GM23338 (cell line): ENCODE results near the gene GJE1.

Source experiments
- CREB1 ChIP-seq: fragments of 250-450 bp; sonication (Bioruptor Pico); IDR thresholded peaks from 2 replicates; pipeline ENCODE4 v1.5.0; 2020; ENCODE audit warnings: low read depth, mild to moderate bottlenecking, moderate library complexity
- EZH2 ChIP-seq: fragments of 200-600 bp; sonication (generic); IDR thresholded peaks from one replicate; pipeline ENCODE4 v1.8.0; 2017; ENCODE audit warnings: antibody characterized with exemption, mild to moderate bottlenecking, low read depth; ENCODE audit not compliant: unreplicated experiment
- EZH2phosphoT487 ChIP-seq: fragments of 200-600 bp; sonication (generic); IDR thresholded peaks from one replicate; pipeline ENCODE4 v1.8.1; 2018; ENCODE audit warnings: antibody characterized with exemption; ENCODE audit not compliant: unreplicated experiment
- JUNB ChIP-seq: IDR thresholded peaks from one replicate; pipeline ENCODE4 v1.6.1; 2016; ENCODE audit warnings: antibody characterized with exemption; ENCODE audit not compliant: unreplicated experiment
- NANOG ChIP-seq: IDR thresholded peaks from 2 replicates; pipeline ENCODE4 v1.6.1; 2016; ENCODE audit warnings: antibody characterized with exemption, borderline replicate concordance
- POLR2AphosphoS5 ChIP-seq: IDR thresholded peaks from 2 replicates; pipeline ENCODE4 v1.6.1; 2016; ENCODE audit warnings: antibody characterized with exemption, low read depth
- STAT1 ChIP-seq: IDR thresholded peaks from one replicate; pipeline ENCODE4 v1.6.1; 2016; ENCODE audit warnings: antibody characterized with exemption; ENCODE audit not compliant: unreplicated experiment
- ZNF114 ChIP-seq: fragments of 250-450 bp; sonication (Bioruptor Pico); IDR thresholded peaks from 2 replicates; pipeline ENCODE4 v1.5.0; 2020; ENCODE audit warnings: mild to moderate bottlenecking, moderate library complexity
- ZNF331 ChIP-seq: fragments of 250-450 bp; sonication (Bioruptor Pico); IDR thresholded peaks from 2 replicates; pipeline ENCODE4 v1.5.0; 2020; ENCODE audit warnings: low read depth, mild to moderate bottlenecking, moderate library complexity
- TF ChIP-seq, protein P1 (sequence below): IDR thresholded peaks from one replicate; pipeline ENCODE4 v1.6.1; 2018; ENCODE audit warnings: antibody characterized with exemption; ENCODE audit not compliant: unreplicated experiment
- TF ChIP-seq, protein P2 (sequence below), 2 experiments: fragments of 200-600 bp in 1 of 2; sonication (generic) in 1 of 2; conservative IDR thresholded peaks; 2 replicates each; pipeline versions ENCODE4 v1.5.1 to v1.6.1; 2016 to 2017; ENCODE audit warnings: antibody characterized with exemption in 2 of 2, low read depth in 2 of 2, mild to moderate bottlenecking in 2 of 2, moderate library complexity in 1 of 2
- TF ChIP-seq, protein P3 (sequence below): IDR thresholded peaks from 2 replicates; pipeline ENCODE4 v1.6.1; 2016; ENCODE audit warnings: antibody characterized with exemption
- TF ChIP-seq, protein P4 (sequence below): fragments of 250-450 bp; sonication (Bioruptor Pico); IDR thresholded peaks from 2 replicates; pipeline ENCODE4 v1.5.0; 2020; ENCODE audit warnings: mild to moderate bottlenecking, moderate library complexity

DNA sequence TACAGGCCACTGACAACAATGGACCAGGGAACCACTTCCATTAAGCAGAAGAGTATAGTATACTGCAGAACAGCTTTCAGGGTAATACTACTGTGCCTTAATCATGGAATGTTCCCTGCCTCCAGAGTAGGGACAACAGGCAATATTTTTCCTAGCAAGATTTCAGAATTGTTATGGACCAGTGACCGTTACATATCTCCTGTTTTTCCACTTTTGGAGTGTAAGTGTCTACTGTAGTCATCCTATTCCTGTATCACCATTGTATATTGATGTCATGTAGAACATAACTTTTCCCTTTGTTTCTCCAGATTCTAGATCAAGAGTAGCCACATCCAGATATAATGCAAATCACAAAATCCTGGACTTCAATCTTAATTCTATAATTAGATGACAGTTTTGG lies 1.9 kb upstream of the GJE1 start:
- TF ChIP-seq, protein P1, sequence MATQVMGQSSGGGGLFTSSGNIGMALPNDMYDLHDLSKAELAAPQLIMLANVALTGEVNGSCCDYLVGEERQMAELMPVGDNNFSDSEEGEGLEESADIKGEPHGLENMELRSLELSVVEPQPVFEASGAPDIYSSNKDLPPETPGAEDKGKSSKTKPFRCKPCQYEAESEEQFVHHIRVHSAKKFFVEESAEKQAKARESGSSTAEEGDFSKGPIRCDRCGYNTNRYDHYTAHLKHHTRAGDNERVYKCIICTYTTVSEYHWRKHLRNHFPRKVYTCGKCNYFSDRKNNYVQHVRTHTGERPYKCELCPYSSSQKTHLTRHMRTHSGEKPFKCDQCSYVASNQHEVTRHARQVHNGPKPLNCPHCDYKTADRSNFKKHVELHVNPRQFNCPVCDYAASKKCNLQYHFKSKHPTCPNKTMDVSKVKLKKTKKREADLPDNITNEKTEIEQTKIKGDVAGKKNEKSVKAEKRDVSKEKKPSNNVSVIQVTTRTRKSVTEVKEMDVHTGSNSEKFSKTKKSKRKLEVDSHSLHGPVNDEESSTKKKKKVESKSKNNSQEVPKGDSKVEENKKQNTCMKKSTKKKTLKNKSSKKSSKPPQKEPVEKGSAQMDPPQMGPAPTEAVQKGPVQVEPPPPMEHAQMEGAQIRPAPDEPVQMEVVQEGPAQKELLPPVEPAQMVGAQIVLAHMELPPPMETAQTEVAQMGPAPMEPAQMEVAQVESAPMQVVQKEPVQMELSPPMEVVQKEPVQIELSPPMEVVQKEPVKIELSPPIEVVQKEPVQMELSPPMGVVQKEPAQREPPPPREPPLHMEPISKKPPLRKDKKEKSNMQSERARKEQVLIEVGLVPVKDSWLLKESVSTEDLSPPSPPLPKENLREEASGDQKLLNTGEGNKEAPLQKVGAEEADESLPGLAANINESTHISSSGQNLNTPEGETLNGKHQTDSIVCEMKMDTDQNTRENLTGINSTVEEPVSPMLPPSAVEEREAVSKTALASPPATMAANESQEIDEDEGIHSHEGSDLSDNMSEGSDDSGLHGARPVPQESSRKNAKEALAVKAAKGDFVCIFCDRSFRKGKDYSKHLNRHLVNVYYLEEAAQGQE: no peak
- TF ChIP-seq POLR2AphosphoS5 (no peak), EZH2phosphoT487 (no peak), JUNB (no peak), EZH2 (no peak), ZNF114 (CRISPR knock-in tag) (no peak), STAT1 (no peak), CREB1 (CRISPR knock-in tag) (no peak), NANOG (no peak), ZNF331 (CRISPR knock-in tag) (no peak)
- TF ChIP-seq, protein P2, sequence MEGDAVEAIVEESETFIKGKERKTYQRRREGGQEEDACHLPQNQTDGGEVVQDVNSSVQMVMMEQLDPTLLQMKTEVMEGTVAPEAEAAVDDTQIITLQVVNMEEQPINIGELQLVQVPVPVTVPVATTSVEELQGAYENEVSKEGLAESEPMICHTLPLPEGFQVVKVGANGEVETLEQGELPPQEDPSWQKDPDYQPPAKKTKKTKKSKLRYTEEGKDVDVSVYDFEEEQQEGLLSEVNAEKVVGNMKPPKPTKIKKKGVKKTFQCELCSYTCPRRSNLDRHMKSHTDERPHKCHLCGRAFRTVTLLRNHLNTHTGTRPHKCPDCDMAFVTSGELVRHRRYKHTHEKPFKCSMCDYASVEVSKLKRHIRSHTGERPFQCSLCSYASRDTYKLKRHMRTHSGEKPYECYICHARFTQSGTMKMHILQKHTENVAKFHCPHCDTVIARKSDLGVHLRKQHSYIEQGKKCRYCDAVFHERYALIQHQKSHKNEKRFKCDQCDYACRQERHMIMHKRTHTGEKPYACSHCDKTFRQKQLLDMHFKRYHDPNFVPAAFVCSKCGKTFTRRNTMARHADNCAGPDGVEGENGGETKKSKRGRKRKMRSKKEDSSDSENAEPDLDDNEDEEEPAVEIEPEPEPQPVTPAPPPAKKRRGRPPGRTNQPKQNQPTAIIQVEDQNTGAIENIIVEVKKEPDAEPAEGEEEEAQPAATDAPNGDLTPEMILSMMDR (conservative IDR thresholded peaks at IDR 0.05; ENCODE audit: low read depth in 2 of 2): no peak
- TF ChIP-seq, protein P3, sequence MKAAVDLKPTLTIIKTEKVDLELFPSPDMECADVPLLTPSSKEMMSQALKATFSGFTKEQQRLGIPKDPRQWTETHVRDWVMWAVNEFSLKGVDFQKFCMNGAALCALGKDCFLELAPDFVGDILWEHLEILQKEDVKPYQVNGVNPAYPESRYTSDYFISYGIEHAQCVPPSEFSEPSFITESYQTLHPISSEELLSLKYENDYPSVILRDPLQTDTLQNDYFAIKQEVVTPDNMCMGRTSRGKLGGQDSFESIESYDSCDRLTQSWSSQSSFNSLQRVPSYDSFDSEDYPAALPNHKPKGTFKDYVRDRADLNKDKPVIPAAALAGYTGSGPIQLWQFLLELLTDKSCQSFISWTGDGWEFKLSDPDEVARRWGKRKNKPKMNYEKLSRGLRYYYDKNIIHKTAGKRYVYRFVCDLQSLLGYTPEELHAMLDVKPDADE: no peak
- TF ChIP-seq, protein P4, sequence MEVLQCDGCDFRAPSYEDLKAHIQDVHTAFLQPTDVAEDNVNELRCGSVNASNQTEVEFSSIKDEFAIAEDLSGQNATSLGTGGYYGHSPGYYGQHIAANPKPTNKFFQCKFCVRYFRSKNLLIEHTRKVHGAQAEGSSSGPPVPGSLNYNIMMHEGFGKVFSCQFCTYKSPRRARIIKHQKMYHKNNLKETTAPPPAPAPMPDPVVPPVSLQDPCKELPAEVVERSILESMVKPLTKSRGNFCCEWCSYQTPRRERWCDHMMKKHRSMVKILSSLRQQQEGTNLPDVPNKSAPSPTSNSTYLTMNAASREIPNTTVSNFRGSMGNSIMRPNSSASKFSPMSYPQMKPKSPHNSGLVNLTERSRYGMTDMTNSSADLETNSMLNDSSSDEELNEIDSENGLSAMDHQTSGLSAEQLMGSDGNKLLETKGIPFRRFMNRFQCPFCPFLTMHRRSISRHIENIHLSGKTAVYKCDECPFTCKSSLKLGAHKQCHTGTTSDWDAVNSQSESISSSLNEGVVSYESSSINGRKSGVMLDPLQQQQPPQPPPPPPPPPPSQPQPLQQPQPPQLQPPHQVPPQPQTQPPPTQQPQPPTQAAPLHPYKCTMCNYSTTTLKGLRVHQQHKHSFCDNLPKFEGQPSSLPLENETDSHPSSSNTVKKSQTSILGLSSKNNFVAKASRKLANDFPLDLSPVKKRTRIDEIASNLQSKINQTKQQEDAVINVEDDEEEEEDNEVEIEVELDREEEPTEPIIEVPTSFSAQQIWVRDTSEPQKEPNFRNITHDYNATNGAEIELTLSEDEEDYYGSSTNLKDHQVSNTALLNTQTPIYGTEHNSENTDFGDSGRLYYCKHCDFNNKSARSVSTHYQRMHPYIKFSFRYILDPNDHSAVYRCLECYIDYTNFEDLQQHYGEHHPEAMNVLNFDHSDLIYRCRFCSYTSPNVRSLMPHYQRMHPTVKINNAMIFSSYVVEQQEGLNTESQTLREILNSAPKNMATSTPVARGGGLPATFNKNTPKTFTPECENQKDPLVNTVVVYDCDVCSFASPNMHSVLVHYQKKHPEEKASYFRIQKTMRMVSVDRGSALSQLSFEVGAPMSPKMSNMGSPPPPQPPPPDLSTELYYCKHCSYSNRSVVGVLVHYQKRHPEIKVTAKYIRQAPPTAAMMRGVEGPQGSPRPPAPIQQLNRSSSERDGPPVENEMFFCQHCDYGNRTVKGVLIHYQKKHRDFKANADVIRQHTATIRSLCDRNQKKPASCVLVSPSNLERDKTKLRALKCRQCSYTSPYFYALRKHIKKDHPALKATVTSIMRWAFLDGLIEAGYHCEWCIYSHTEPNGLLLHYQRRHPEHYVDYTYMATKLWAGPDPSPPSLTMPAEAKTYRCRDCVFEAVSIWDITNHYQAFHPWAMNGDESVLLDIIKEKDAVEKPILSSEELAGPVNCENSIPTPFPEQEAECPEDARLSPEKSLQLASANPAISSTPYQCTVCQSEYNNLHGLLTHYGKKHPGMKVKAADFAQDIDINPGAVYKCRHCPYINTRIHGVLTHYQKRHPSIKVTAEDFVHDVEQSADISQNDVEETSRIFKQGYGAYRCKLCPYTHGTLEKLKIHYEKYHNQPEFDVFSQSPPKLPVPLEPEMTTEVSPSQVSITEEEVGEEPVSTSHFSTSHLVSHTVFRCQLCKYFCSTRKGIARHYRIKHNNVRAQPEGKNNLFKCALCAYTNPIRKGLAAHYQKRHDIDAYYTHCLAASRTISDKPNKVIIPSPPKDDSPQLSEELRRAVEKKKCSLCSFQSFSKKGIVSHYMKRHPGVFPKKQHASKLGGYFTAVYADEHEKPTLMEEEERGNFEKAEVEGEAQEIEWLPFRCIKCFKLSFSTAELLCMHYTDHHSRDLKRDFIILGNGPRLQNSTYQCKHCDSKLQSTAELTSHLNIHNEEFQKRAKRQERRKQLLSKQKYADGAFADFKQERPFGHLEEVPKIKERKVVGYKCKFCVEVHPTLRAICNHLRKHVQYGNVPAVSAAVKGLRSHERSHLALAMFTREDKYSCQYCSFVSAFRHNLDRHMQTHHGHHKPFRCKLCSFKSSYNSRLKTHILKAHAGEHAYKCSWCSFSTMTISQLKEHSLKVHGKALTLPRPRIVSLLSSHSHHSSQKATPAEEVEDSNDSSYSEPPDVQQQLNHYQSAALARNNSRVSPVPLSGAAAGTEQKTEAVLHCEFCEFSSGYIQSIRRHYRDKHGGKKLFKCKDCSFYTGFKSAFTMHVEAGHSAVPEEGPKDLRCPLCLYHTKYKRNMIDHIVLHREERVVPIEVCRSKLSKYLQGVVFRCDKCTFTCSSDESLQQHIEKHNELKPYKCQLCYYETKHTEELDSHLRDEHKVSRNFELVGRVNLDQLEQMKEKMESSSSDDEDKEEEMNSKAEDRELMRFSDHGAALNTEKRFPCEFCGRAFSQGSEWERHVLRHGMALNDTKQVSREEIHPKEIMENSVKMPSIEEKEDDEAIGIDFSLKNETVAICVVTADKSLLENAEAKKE: no peak
